CD4-positive, alpha-beta T cell treated with Interleukin-10 for 1 hour (primary cell): ENCODE results near the gene CENPP.

ENCODE experiments used
- DNase-seq: peaks from one replicate; pipeline ENCODE4 v3.0.0-alpha.2; 2020

CENPP gene

GRCh38 chr9:92513349-92513748, 187.6 kb downstream of the CENPP start:
- no peak for DNase-seq

DNA sequence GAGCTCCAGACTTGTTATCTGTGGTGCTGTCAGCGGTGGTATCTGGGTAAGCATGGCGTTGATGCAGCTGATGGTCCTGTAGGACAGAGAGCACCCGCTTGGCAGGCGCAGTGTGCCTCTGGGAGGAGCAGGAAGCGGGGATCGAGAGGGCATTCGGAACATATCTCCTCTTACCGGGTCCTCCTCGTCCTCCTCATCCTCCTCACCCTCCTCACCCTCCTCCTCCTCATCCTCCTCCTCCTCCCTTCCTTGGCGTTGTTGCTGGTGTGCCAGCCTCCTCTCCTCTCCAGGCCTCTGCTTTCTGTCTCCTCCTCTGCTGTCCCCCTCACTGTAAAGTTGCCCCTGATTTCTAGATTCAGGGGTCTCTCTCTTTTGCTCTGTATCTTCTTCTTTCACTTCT, 188.9 kb downstream of the CENPP start:
- no peak for DNase-seq

- DNase-seq: no peak
Measured at GRCh38 chr9:92516521-92516920, 190.8 kb downstream of the CENPP start.

DNA sequence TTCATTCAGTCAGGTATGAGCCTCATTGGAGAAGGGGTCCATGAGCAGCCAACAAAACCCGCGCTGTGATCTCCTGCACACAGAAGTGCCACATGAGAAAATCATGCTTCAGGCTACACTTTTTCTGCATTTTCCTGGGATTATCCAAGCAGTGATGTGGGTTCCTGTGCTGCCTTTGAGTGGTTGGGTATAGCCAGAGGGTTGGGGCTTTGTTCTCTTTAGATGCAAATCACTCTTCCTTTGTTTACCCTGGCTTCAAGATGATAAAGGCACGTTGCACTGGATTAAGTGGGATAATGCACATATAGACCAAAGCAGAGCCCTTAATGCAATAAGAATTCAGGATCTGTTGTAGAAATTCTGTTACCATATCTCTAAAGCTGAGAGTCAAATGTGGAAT, 191.3 kb downstream of the CENPP start:
- no peak for DNase-seq

GRCh38 chr9:92518199-92518598, 192.4 kb downstream of the CENPP start:
- DNase-seq: no peak

GRCh38 chr9:92520837-92521236, 195.1 kb downstream of the CENPP start:
- DNase-seq: no peak

DNA sequence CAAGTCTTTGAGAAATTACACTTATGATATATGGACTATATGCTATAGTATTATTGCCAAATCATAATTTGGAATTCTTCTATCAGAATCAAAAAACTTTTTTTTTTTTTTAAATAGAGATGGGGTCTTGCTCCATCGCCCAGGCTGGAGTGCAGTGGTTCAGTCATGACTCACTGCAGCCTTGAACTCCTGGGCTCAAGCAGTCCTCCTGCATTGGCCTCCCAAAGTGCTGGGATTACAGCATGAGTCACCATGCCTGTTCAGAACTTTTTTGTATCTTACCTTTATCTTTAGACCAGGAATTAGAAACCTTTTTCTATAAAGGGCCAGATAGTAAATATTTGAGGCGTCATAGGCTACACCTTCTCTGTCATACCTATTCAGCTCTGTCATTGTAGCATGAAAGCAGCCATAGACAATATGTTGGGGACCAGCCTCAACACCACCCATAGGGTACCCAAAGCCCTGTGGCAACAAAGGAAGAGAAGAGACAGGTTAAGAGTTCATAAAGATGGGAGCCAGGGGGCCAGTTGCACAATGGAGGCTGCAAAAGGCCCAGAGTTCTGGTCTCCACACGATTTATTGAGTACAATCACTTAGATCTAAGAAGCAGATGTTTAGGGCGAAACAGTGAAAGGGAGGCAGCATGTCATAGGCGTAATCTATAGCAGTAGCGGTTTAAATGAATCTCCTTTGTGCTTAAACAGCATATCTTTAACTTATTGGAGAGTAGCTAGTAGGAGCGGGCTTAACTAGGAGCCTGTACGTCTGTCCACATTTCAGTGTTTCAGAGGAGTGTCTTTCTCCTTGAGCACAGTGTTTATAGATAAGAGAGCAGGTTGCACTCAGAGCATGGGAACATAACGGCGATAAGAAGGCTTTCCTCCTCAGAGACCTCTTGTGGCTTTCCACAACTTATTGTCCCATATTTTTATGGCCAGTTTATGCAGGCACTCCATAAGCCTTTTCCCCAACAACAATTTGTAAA, 197.5 kb downstream of the CENPP start:
- DNase-seq: no peak

- no peak for DNase-seq
Measured at GRCh38 chr9:92524881-92525280, 199.1 kb downstream of the CENPP start.

DNA sequence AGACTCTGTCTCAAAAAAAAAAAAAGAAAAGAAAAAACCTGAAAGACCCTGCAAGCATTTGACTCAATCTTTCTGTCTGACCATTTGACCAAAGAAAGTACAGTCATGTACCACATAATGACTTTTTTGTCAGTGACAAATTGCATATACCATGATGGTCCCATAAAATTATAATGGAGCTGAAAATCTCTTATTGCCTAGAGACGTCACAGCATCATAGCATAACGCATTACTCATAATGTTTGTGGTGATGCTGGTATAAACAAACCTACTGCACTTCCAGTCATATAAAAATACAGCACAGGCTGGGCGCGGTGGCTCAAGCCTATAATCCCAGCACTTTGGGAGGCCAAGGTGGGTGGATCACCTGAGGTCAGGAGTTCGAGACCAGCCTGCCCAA, 199.6 kb downstream of the CENPP start:
- DNase-seq: no peak

- DNase-seq: no peak
Measured at GRCh38 chr9:92527291-92527828, 201.6 kb downstream of the CENPP start.

- DNase-seq: no peak
Measured at GRCh38 chr9:92527832-92528521, 202.2 kb downstream of the CENPP start.

- no peak for DNase-seq
Measured at GRCh38 chr9:92528522-92528849, 202.7 kb downstream of the CENPP start.

DNA sequence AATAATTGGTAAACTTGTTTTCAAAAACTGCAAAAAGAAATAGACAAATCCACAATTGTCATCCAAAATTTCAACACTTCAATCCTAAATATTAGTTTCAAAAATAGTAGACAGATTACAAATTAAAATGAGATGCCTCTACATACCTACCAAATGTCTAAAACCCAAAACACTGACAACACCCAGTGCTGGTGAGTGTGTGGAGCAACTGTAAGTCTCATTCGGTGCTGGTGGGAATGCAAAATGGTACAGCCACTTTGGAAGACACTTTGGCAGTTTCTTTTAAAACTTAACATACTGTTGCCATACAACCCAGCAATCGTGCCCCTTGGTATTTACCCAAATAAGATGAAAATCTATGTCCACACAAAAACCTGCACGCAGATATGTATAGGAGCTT, 203.4 kb downstream of the CENPP start:
- DNase-seq: no peak

- DNase-seq: no peak
Measured at GRCh38 chr9:92530893-92531292, 205.1 kb downstream of the CENPP start.

DNA sequence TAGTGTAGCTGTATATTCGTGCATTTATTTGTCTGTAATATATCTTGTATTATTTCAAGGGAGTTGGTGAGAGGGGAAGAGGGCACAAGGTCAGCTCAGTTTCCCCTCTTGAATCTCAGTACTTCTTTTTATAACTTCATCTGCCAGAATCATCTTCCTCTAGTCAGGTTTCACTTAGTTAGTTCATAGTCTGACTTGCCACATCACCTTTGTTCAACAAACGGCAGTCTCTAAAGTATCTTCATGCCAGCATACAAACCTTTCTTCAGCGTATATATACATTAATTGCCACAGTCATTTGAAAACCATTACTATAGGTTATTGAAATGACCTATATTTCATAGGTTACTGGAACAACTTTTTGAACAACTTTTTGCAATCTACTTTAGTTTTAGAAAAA, 208.5 kb downstream of the CENPP start:
- no peak for DNase-seq

- no peak for DNase-seq
Measured at GRCh38 chr9:92534674-92535073, 208.9 kb downstream of the CENPP start.

DNA sequence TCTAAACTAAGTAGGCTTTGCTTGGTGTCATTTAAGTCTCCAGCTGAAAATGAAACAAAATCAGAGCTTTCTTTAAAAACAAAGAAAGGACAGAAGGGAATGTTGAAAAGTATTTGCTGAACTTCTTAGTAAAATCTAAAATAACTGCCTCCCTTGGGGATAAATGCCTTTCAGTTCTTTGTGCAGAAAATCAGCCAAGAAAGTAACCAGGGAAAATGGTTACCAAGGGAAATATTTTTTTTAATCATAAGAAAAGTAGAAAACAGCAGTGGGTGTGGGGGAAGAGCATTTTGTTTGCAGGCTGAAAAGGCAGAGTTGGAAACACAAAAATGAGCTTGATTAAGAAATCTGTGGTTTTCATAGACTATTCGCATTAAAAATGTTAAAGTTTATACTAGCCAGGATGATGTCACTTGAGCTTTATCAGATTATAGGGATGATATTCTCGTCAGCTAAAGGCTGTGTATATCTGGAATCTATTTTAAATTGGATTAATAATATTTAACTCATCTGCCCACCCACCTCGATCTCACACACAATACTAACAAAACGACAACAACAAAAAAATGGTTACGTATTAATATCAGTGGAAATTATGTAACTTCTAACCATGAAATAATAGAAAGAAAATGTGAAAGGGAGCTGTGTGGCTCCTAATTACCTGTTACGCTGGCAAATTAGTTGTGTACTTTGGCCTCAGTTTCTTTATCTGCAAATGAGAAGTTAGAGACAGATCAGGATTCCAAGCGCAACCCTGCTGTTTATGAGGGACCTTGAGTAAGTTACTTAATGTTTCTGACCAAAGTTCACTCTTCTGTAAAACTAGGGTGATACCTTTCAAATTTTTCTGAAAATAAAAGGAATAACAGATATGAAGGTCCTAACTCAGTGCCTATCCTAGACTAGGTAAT, 210.4 kb downstream of the CENPP start, which contains the start of gene ECM2:
Gene ECM2 (minus strand): TSS at position 51 of the 911 bp plus-strand sequence. CDS start 13,124 bp downstream, outside the sequence.
- no peak for DNase-seq

- DNase-seq: no peak
Measured at GRCh38 chr9:92538541-92538940, 212.8 kb downstream of the CENPP start.

- no peak for DNase-seq
Measured at GRCh38 chr9:92543972-92544371, 218.2 kb downstream of the CENPP start.

DNA sequence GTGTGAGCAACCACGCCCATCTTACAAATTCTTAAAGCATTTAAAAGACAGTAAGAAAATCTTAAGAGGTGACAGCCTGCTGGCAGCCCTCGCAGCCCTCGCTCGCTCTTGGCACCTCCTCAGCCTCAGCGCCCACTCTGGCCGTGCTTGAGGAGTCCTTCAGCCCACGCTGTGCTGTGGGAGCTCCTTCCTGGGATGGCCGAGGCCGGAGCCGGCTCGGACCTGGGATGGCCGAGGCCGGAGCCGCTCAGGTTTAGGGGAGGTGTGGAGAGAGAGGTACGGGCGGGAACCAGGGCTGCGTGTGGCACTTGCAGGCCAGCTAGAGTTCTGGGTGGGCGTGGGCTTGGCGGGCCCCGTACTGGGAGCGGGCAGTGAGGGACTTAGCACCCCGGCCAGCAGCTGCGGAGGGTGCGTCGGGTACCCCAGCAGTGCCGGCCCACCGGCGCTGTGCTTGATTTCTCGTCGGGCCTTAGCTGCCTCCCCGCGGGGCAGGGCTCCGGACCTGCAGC, 219.3 kb downstream of the CENPP start:
- no peak for DNase-seq

- DNase-seq: no peak
Measured at GRCh38 chr9:92547356-92547755, 221.6 kb downstream of the CENPP start.

DNA sequence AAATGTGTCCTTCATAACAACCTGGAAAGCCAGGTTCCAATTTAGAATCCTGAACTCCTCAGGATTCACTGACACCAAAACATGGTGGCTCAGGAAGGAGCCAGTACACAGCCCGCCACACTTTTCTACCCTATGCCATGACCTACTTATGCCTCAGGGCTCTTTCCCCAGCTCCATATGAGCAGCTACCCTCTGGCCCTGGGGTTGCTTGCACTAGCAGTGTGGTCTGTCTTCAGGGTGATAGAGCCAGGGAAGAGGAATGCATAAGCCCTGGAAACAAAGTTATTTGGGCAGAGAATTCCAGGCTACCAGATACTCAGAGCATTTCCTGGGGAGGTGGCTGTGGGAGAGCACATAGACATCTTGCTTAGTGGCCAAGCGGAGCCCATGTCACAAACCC, 225.0 kb downstream of the CENPP start:
- DNase-seq: no peak
